ELR (cell line): ENCODE results near the gene ALDH2.
"Not testable (repeated sequence)": the region's sequence is repeated elsewhere in the genome, so short reads cannot be mapped to it uniquely, and the experiment has no call there.

Experiments
- DNase-seq: peaks from one replicate; pipeline ENCODE4 v3.0.0-alpha.2; 2015; ENCODE audit warnings: low read depth

The ALDH2 gene

DNA sequence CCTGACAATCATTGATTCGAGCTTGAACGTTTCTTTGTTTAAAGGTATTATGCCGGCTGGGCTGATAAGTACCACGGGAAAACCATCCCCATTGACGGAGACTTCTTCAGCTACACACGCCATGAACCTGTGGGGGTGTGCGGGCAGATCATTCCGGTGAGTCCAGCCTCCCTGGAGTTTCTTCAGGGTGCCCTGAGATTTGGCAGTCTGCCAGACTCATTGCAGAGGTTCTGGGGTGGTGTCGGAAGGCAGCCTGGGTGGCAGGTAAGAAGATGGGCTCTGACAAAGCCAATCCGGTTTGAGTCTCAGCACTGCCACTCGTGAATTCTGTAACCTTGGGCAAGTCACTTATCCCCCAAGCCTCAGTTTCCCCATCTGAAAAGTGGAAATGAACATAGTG is 23.0 kb downstream of the ALDH2 start:
- no peak for DNase-seq

DNA sequence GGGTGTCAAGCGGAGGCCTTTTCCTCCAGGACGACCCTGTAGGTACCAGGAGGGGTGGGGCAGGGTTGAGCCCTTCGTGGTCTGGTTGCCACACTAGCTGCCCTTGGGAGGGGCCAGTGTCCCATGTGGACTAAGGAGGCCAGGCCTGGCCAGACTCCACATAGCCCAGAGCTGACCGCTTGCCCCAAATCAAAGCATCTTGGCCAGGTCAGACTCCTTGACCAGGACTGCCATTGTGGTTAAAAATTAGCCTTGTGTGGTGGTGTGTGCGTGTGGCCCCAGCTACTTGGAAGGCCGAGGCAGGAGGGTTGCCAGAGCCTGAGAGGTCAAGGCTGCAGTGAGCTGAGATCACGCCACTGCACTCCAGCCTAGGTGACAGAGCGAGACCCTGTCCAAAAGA is 24.8 kb downstream of the ALDH2 start:
- DNase-seq: no peak

DNA sequence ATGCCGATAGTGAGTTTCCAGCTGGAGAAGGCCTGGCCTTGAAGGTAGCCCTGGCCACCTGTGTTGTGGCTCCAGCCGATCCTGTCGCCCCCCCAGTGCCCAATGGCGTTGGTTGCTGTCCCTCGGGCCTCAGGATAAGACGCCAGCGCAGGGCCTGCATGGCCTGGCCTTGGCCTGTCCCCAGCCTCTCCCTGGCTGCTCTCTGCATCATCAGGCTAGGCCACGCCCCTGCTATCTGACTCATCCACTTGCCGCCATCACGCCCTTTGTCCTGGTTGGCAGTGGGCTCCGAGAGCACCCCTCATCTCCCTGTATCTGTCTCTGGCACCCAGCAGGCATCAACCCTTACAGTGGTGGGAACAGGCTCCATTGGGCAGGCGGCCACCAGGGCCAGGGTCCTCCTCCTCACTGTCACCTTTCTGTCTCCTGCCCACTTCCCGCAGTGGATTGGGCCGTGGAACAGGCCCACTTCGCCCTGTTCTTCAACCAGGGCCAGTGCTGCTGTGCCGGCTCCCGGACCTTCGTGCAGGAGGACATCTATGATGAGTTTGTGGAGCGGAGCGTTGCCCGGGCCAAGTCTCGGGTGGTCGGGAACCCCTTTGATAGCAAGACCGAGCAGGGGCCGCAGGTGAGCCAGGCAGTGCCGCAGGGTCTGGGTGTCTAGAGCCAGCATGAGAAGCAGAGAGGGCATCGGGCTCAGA is 25.6 kb downstream of the ALDH2 start:
- peak; percentile 39 for DNase-seq

DNA sequence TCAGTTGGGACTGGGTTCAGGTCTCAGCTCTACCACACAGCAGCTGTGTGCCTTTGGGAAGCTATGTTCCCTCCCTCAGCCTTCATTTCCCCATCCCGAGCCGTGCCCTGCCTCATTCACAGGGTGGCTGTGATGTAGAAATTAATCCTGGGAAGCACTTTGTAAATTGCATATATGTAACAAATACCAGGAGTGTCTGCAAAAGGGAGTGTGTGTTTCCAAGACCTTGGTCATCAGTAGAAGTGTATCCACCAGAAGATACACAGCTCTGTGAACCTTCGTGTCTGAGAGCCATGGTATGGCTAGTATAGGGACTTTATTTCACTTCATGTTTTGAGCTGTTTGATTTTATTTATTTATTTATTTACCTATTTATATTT is 26.1 kb downstream of the ALDH2 start:
- DNase-seq: no peak

DNA sequence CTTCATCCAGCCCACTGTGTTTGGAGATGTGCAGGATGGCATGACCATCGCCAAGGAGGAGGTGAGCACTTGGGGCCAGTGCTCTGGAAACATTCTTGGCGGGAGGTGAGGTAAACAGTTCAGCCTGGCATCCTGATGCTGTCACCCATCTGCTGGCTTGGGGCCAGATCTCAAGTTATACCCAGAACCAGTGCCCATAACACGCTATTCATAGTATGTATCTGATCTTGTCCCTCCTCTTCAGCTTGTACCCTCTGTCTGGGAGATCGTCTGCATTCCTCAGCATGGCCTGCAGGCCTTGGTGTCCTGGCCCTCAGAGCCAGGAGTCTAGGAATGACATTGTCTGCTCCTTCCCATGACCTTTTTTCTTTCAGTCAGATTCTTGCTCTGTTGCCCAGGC is 31.4 kb downstream of the ALDH2 start:
- DNase-seq: no peak

DNA sequence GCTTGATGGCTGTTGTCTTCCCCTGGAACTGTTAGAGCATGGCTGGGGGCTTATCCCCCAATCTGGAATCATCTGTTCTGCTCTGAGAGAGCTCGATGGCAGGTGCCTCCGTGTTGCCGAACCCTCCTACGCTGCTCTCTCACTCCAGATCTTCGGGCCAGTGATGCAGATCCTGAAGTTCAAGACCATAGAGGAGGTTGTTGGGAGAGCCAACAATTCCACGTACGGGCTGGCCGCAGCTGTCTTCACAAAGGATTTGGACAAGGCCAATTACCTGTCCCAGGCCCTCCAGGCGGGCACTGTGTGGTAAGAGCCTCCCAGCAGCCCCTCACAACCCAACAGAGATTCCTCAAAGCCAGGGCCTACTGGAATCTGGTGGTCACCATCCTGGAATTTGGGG is 33.0 kb downstream of the ALDH2 start:
- DNase-seq: no peak

DNA sequence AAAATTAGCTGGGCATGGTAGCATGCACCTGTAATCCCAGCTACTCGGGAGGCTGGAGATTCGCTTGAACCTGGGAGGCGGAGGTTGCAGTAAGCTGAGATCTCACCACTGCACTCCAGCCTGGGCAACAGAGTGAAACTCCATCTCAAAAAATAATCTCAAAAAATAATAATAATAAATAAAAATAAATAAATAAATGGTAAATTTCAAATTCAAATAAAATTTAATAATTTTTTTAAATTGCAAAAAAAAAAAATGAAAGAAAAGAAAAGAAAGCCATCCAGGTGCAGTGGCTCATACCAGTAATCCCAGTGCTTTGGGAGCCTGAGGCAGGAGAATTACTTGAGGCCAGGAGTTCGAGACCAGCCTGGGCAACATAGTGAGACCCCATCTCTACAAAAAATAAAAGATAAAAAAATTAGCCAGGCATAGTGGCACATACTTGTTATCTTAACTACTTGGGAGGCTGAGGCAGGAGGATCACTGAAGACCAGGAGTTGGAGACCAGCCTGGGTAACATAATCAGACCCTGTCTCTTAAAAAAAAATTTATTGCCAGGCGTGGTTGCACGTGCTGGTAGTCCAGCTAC is 36.4 kb downstream of the ALDH2 start:
- no peak for DNase-seq

DNA sequence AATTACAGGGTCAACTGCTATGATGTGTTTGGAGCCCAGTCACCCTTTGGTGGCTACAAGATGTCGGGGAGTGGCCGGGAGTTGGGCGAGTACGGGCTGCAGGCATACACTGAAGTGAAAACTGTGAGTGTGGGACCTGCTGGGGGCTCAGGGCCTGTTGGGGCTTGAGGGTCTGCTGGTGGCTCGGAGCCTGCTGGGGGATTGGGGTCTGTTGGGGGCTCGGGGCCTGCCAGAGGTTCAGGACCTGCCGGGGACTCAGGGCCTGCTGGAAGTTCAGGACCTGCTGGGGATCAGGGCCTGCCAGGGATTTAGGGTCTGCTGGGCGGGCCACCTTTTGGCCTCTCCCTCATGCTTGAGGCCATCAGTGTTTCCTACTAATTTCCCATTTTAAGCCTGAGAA is 37.1 kb downstream of the ALDH2 start:
- DNase-seq: no peak

DNA sequence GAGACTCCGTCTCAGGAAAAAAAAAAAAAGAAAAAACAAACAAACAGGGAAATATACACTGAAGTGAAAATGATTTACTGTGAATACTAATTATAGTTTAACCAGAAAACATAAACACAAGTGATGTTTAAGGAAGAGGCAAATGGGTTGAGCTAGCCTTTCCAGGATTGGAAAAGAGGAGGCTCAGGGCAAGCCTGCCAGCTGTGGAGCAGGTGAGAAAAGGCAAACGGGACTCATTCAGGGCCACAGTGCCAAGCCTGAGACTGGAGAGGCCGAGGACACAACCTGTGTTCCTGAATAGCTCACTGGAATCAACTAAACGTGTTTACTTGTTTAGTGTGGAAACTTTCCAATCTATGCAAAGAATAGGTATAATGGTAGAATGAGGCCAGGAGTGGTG is 39.6 kb downstream of the ALDH2 start:
- no peak for DNase-seq

DNA sequence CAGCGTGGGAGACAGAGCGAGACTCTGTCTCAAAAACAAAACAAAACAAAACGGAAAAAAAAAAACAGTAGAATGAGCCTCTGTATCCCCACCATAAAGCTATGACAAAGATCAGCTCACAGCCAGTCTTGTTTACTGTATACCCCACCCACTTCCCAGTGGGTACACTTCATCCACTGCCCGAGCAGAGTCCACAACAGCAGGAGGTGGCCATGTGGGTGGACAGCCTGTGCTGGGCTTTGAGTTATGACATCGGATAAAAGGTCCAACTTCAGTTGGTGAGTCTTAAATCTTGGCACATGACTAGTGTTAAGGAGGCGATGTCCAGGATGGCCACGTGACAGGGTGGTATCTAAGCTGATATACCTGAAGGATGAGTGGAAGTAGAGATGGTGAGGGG is 40.5 kb downstream of the ALDH2 start:
- no peak for DNase-seq

DNA sequence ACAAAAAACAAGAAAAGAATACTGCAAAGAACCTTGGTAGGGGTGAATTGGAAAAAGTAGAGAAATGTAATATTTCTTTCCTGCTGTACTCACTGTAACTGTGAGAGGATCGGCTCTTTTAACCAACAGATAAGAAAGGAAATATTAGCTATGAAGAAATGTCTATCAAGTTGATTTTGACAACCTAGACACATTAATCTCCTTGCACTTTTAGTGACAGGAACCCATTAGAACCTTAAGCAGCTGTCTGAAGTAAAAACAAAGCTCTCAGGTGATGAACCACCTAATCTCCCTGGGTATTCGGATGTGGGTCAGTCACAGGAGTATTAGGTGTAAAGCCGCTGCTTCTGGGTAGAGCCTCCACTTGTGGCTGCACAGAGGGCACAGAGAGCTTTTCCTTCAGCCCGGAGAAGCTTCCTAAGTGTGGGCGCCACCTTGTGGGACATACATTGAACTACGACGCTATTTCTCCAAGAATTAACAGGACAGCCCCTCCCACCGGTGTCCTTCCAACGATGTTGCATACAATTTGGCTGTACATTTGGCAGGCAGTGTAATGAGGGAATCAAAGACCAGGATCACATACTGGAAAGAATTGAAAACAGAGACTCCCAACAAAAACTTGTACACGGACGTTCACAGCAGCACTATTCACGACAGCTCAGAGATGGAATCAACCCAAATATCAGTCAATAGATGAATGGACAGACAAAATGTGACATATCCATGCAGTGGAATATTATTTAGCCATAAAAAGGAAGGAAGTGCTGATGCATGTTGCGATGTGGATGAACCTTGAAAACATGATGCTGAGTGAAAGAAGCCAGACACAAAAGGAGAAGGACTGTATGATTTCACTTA is 46.4 kb downstream of the ALDH2 start:
- DNase-seq: peak; percentile 90

DNA sequence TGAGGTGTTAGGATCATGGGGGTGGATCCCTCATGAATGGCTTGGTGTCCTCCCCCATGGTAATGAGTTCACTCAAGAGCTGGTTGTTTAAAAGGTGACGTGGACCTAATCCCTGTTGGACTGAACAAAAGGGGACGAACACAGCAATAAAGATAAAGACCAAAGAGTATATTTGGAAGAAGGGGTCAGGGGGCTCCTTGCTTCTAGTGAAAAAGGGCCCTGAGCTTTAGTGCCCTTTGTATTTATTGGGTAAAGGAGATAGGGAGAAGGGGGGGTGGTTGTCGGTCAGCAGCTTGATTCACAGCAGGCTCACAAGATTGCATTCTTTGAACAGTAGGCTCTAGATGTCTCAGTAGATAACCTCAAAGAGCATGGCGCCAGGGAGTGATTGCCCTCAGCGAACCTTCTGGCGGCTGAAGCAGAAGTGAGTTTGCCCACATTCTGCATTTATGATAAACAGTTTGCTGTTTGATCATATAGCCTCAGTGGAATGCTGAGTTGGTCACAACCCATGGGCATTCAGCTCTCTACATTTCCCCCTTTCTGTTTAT is 49.4 kb downstream of the ALDH2 start:
- no peak for DNase-seq

DNA sequence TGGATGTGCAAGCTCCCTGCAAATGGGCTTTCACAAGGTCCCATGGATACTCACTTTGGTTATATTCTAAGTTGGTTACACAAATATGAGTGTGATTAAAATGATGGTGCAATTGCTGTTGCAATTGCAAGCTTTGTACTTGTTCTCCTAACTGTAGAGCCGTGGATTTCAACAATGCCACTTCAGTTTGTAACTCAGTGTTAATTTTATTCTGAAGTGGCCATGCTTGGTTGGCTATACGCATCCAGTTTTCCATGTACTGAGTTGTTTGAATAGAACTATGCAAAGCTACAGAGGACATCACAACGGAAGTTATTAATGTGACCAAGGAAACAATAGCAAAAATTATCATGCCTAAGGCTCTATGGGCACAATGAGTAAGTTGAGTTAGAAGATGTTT is 50.2 kb downstream of the ALDH2 start:
- DNase-seq: not testable (repeated sequence)

DNA sequence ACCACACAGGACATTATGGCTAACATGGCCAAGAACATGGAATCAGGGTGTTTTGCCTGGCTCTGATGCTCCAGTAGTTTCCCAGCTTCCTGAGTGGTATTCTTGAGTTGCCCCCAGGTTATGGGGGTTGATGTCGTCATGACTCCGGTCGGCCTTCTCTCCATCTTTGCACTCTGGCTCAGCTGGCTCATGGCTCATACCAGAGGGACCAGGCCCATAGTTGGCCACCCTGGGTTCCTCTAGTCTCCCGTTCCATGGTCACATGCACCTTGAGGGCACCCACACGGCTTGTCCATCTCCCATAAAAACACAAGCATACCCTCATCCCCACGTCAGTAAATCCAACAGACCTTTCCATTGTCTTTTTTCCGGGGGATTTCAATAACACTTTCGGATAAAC is 51.6 kb downstream of the ALDH2 start:
- DNase-seq: no peak

DNA sequence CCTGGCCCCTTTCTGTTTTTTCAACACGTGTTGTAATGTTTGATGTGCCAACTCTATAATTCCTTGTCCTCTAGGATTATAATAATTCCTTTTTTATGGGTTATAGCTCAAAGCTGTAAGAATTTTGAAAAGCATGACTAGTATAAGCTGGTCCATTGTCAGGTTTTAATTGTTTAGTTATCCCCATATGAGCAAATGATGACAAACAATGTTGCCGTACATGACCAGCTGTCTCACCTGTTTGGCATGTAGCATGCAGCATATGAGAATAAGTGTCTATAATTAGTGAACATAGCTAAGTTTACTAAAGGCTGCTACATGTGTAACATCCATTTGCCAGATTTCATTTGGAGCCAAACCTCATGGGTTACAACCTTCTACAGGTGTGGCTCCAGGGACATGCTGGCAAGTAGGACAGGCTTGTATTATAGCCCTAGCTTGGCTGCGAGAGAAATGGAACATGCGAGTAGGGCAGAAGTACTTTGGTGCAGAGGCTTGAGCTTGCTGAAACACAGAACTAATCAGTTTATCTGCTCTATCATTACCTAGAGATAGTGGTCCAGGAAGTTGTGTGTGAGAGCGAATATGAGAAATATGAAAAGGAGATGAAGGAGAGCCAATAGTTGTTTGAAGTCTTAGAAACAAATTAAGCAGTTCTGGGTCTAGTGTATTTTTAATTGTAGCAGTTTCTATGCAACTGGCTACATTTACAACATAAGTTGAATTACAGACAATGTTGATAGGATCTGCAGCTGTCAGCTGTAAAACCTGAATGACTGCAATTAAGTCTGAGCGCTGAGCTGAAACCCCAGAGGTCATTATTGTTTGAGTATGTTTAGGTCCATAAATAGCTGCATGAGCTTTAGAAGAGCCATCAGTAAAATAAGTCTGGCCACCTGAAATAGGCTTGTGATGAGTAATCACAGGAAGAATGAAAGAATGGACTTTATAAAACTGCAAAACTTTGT is 52.7 kb downstream of the ALDH2 start:
- peak; percentile 12 for DNase-seq

DNA sequence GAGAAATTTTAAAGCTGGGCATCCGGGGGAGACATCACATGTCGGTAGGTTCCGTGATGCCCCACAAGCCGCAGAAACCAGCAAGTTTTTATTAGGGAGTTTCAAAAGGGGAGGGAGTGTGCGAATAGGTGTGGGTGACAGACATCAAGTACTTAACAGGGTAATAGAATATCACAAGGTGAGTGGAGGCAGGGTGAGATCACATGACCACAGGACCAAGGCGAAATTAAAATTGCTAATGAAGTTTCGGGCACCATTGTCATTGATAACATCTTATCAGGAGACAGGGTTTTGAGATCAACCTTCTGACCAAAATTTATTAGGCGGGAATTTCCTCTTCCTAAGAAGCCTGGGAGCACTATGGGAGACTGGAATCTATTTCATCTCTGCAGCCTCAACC is 54.1 kb downstream of the ALDH2 start:
- not testable (repeated sequence) for DNase-seq

DNA sequence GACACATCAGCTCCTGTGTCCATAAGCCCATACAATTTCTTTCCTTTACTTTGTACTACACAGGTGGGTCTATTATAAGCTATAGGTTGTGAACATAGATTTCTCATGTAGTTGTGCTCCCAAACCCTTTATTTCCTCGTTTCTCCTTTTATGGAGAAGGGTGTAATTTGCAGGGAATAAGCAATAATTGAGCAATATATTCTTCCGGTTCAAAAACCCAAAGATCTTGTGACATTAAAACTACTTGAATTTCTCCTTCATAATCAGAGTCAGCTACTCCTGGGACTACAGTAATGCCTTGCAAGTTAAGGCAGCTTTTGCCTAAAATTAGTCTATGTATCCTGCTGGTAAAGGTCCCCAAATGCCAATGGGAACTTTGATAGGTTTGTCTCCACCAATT is 56.2 kb downstream of the ALDH2 start:
- DNase-seq: no peak

DNA sequence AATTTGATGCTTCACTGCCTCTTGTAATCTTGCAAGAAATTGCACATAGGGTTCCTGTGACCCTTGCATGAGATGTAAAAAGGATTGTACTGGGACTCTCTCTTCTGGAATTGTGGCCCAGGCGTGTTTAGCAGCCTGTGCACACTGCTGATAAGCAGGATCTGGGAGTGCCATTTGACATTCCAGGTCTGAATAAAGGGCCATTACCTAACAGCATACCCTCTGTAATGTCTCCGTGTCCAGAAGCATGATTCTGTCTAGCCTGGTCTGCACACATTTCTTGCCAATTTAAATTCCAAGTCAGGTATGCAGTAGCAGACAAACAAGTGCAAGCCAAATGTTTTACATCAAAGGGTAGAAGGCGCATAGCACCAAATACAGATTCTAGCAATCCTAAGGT is 57.2 kb downstream of the ALDH2 start:
- no peak for DNase-seq

DNA sequence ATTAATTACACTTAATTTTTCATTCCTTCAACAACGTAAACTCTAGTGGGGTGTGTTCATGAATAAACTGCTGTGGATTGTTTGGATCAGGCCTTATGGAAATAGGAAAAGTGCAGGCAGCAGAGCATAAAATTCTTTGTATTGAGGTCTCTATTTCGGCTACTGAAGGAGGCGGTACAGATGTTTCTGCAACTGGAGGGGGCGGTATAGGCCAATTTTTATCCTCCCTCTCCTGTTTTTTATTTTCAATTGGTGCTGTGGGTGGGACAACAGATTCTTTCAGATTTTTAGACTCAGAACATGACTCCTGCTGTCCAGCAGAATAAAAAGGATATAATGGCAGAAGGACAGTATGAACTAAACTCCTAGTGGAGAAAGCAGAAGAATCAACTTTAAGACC is 57.6 kb downstream of the ALDH2 start:
- peak; percentile 27 for DNase-seq

DNA sequence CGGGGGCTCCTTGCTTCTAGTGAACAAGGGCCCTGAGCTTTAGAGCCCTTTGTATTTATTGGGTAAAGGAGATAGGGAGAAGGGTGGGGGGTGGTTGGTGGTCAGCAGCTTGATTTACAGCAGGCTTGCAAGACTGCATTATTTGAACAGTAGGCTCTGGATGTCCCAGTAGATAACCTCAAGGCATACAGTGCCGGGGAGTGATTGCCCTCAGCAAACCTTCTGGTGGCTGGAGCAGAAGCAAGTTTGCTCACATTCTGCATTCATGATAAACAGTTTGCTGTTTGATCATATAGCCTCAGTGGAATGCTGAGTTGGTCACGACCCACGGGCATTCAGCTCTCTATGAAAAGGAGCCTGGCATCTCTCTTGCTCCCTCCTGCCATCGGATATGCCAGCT is 58.8 kb downstream of the ALDH2 start:
- no peak for DNase-seq

DNA sequence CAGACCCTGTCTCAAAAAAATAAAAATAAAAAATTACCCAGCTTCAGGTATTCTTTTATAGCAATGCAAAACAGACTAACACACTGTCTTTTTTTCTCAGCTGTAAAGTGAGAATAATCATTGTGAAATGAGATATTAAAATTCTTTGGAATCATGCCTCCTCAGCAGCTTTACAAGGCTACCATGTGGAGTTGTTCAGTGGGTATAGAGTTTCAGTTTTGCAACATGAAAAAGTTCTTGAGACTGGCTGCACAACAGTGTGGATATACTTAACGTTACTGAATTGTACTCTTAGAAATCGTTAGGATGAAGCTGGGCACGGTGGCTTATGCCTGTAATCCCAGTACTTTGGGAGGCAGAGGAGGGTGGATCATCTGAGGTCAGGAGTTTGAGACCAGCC is 59.6 kb downstream of the ALDH2 start:
- no peak for DNase-seq

DNA sequence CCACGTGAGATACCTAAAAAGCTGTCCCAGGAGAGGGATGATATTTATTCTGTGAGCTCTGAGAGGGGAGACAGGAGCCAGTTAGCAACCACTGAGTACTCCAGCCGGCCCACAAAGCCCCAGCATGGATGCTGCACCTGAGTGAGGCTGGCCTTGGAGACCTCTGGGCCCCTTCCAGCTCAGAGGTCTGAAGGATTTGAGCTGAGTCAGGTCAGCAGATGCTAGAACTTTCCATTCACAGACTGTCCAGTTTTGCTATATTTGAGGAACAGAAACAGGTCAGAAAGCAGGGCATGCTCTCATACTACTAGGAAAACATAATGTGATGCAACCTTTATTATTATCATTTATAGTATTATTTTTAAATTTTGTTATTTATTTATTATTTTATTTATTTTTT is 60.3 kb downstream of the ALDH2 start:
- DNase-seq: no peak
